Adrenal gland (tissue), 5 donors: Measurements from ENCODE around the gene HTR2C.

Source experiments
- POLR2A ChIP-seq, 2 donors: fragments of 450-650 bp; IDR thresholded peaks; one replicate each; pipeline ENCODE4 v1.6.1; 2017; ENCODE audit warnings: antibody characterized with exemption in 2 of 2, mild to moderate bottlenecking in 2 of 2, moderate library complexity in 1 of 2
- TF ChIP-seq, protein P1 (sequence below), 6 experiments: fragments of 450-650 bp in 4 of 6; fragments of 200-600 bp in 2 of 6; sonication (generic) in 1 of 6; IDR thresholded peaks; 1 replicate in 5 of 6; 2 replicates in 1 of 6; pipeline versions ENCODE4 v1.5.1 to v1.8.0; 2016 to 2021; ENCODE audit warnings: antibody characterized with exemption in 6 of 6, mild to moderate bottlenecking in 2 of 6, moderate library complexity in 1 of 6
- donor health status: DM: no; HTN: no; CAD: no.

DNA sequence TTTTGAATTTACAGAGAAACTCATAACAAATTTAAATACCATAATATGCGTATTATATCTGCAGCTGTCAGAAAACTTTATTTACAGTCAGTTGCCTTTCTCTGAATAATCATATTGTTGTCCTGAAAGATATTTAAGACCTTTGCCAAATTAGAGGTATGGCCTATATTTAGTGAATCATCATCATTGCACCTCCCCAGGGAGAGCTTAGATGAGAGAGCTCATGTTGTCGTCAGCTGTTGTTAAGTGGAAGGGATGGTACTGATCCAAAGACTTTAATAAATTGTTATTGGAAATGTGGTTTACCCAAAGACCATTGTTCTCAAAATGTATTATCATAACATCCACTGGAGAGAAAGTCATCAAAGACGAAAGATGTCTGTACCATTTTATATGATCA lies 128.6 kb downstream of the HTR2C start:
- TF ChIP-seq POLR2A (IDR thresholded peaks at IDR 0.05), result no peak
- TF ChIP-seq, protein P1, sequence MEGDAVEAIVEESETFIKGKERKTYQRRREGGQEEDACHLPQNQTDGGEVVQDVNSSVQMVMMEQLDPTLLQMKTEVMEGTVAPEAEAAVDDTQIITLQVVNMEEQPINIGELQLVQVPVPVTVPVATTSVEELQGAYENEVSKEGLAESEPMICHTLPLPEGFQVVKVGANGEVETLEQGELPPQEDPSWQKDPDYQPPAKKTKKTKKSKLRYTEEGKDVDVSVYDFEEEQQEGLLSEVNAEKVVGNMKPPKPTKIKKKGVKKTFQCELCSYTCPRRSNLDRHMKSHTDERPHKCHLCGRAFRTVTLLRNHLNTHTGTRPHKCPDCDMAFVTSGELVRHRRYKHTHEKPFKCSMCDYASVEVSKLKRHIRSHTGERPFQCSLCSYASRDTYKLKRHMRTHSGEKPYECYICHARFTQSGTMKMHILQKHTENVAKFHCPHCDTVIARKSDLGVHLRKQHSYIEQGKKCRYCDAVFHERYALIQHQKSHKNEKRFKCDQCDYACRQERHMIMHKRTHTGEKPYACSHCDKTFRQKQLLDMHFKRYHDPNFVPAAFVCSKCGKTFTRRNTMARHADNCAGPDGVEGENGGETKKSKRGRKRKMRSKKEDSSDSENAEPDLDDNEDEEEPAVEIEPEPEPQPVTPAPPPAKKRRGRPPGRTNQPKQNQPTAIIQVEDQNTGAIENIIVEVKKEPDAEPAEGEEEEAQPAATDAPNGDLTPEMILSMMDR (IDR thresholded peaks at IDR 0.05), result no peak
